SK-N-SH treated with all-trans-retinoic acid at 6 μM for 48 hours (cell line): ENCODE measurements around the gene PIK3R5.

ENCODE experiments used
- ATAC-seq: fragments of 200-7000 bp; cut with Tn5 transposase; 3 replicates; pipeline ENCODE4 v1.9.1; 2020; ENCODE audit warnings: mild to moderate bottlenecking, moderate library complexity
- BACH2 ChIP-seq: fragments of 250-450 bp; sonication (Bioruptor Pico); IDR thresholded peaks from 2 replicates; pipeline ENCODE4 v1.9.0; 2021; ENCODE audit warnings: mild to moderate bottlenecking, borderline replicate concordance
- CREB5 ChIP-seq: fragments of 250-450 bp; sonication (Bioruptor Pico); IDR thresholded peaks from 2 replicates; pipeline ENCODE4 v1.5.1; 2020; ENCODE audit warnings: low read depth, mild to moderate bottlenecking, moderate library complexity
- CSDC2 ChIP-seq: fragments of 250-450 bp; sonication (Bioruptor Pico); IDR thresholded peaks from 2 replicates; pipeline ENCODE4 v1.5.0; 2020; ENCODE audit warnings: mild to moderate bottlenecking, moderate library complexity
- ESRRG ChIP-seq: fragments of 250-450 bp; sonication (Bioruptor Pico); IDR thresholded peaks from 2 replicates; pipeline ENCODE4 v1.6.1; 2021; ENCODE audit warnings: mild to moderate bottlenecking
- GLIS3 ChIP-seq: fragments of 250-450 bp; sonication (Bioruptor Pico); IDR thresholded peaks from 2 replicates; pipeline ENCODE4 v1.5.0; 2020; ENCODE audit warnings: mild to moderate bottlenecking, moderate library complexity
- ISL1 ChIP-seq: fragments of 250-450 bp; sonication (Bioruptor Pico); IDR thresholded peaks from 2 replicates; pipeline ENCODE4 v2.1.2; 2022; ENCODE audit warnings: mild to moderate bottlenecking, moderate library complexity
- OSR1 ChIP-seq: fragments of 250-450 bp; sonication (Bioruptor Pico); IDR thresholded peaks from 2 replicates; pipeline ENCODE4 v1.8.0; 2022; ENCODE audit warnings: moderate library complexity, mild to moderate bottlenecking, inconsistent platforms
- POU6F1 ChIP-seq: fragments of 250-450 bp; sonication (Bioruptor Pico); IDR thresholded peaks from 2 replicates; pipeline ENCODE4 v1.8.0; 2021; ENCODE audit warnings: low read depth, mild to moderate bottlenecking, moderate library complexity, borderline replicate concordance
- PPARA ChIP-seq: fragments of 250-450 bp; sonication (Bioruptor Pico); IDR thresholded peaks from 2 replicates; pipeline ENCODE4 v1.5.0; 2020; ENCODE audit warnings: mild to moderate bottlenecking, borderline replicate concordance
- RARB ChIP-seq: fragments of 250-450 bp; sonication (Bioruptor Pico); IDR thresholded peaks from 2 replicates; pipeline ENCODE4 v1.8.0; 2021; ENCODE audit warnings: mild to moderate bottlenecking, moderate library complexity
- SNAI2 ChIP-seq: fragments of 250-450 bp; sonication (Bioruptor Pico); IDR thresholded peaks from 2 replicates; pipeline ENCODE4 v1.5.0; 2020; ENCODE audit warnings: mild to moderate bottlenecking, moderate library complexity
- TCF4 ChIP-seq: fragments of 250-450 bp; sonication (Bioruptor Pico); IDR thresholded peaks from 2 replicates; pipeline ENCODE4 v1.8.0; 2021; ENCODE audit warnings: mild to moderate bottlenecking, moderate library complexity, borderline replicate concordance
- TOX ChIP-seq: fragments of 250-450 bp; sonication (Bioruptor Pico); IDR thresholded peaks from 2 replicates; pipeline ENCODE4 v1.8.0; 2021; ENCODE audit warnings: mild to moderate bottlenecking, moderate library complexity, borderline replicate concordance
- ZC3H10 ChIP-seq: fragments of 250-450 bp; sonication (Bioruptor Pico); IDR thresholded peaks from 2 replicates; pipeline ENCODE4 v1.5.1; 2021; ENCODE audit warnings: mild to moderate bottlenecking, moderate library complexity
- ZFP3 ChIP-seq: fragments of 250-450 bp; sonication (Bioruptor Pico); IDR thresholded peaks from 2 replicates; pipeline ENCODE4 v1.5.0; 2020; ENCODE audit warnings: mild to moderate bottlenecking, moderate library complexity
- ZFP30 ChIP-seq: fragments of 450-650 bp; formaldehyde crosslinking; IDR thresholded peaks from 2 replicates; pipeline ENCODE4 v1.5.0; 2022; ENCODE audit warnings: mild to moderate bottlenecking, moderate library complexity
- ZNF565 ChIP-seq: fragments of 450-650 bp; formaldehyde crosslinking; conservative IDR thresholded peaks from 2 replicates; pipeline ENCODE4 v1.5.0; 2020; ENCODE audit warnings: low read depth, mild to moderate bottlenecking, moderate library complexity
- ZNF70 ChIP-seq: fragments of 450-650 bp; formaldehyde crosslinking; IDR thresholded peaks from 2 replicates; pipeline ENCODE4 v1.5.0; 2020; ENCODE audit warnings: mild to moderate bottlenecking, moderate library complexity
- ZNF8 ChIP-seq: fragments of 450-650 bp; formaldehyde crosslinking; IDR thresholded peaks from 2 replicates; pipeline ENCODE4 v1.5.0; 2020; ENCODE audit warnings: mild to moderate bottlenecking, moderate library complexity
- TF ChIP-seq, protein P1 (sequence below): fragments of 250-450 bp; sonication (Bioruptor Pico); IDR thresholded peaks from 2 replicates; pipeline ENCODE4 v1.8.0; 2020; ENCODE audit warnings: mild to moderate bottlenecking, moderate library complexity, borderline replicate concordance
- TF ChIP-seq, protein P2 (sequence below): fragments of 250-450 bp; sonication (Bioruptor Pico); IDR thresholded peaks from 2 replicates; pipeline ENCODE4 v1.5.1; 2021; ENCODE audit warnings: mild to moderate bottlenecking, moderate library complexity
- TF ChIP-seq, protein P3 (sequence below): fragments of 250-450 bp; sonication (Bioruptor Pico); IDR thresholded peaks from 2 replicates; pipeline ENCODE4 v1.5.0; 2020; ENCODE audit warnings: mild to moderate bottlenecking, moderate library complexity

Gene PIK3R5

DNA sequence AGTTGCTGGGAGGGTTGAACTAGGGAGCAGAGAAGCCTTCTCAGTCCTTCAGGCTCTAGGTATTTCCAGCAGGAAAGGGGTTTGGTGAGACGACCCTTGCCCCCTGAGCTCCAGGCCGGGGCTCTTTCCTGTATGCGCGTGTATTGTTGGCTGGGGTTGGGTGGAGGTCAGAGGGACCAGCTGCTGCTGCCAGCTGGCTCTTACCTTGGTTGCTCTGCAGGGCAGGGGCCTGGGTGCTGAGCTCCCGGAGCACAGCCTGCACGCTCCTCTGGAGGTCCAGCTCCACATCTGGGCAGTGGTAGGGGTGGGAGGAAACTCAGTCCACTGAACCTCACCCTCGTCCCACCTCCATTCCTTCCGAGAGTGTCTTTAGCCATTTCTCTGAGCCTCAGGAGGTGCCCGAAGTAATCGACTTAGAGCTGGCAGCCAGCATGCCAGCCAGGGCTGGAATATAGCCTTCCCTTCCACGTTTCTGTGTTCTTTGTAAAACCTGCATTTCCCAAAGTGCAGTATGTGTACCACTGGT lies 126.0 kb downstream of the PIK3R5 start:
- no peak for ATAC-seq
- no peak for TF ChIP-seq ZNF565 (CRISPR knock-in tag)
- no peak for TF ChIP-seq ZC3H10 (CRISPR knock-in tag)
- TF ChIP-seq ZFP30 (CRISPR knock-in tag), result no peak
- TF ChIP-seq, protein P1, sequence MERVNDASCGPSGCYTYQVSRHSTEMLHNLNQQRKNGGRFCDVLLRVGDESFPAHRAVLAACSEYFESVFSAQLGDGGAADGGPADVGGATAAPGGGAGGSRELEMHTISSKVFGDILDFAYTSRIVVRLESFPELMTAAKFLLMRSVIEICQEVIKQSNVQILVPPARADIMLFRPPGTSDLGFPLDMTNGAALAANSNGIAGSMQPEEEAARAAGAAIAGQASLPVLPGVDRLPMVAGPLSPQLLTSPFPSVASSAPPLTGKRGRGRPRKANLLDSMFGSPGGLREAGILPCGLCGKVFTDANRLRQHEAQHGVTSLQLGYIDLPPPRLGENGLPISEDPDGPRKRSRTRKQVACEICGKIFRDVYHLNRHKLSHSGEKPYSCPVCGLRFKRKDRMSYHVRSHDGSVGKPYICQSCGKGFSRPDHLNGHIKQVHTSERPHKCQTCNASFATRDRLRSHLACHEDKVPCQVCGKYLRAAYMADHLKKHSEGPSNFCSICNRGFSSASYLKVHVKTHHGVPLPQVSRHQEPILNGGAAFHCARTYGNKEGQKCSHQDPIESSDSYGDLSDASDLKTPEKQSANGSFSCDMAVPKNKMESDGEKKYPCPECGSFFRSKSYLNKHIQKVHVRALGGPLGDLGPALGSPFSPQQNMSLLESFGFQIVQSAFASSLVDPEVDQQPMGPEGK, result no peak
- TF ChIP-seq ESRRG, result no peak
- no peak for TF ChIP-seq OSR1 (CRISPR knock-in tag)
- TF ChIP-seq ISL1 (CRISPR knock-in tag), result no peak
- no peak for TF ChIP-seq ZNF8 (CRISPR knock-in tag)
- no peak for TF ChIP-seq ZFP3 (CRISPR knock-in tag)
- TF ChIP-seq TOX (CRISPR knock-in tag), result no peak
- TF ChIP-seq POU6F1 (CRISPR knock-in tag), result no peak
- TF ChIP-seq, protein P2, sequence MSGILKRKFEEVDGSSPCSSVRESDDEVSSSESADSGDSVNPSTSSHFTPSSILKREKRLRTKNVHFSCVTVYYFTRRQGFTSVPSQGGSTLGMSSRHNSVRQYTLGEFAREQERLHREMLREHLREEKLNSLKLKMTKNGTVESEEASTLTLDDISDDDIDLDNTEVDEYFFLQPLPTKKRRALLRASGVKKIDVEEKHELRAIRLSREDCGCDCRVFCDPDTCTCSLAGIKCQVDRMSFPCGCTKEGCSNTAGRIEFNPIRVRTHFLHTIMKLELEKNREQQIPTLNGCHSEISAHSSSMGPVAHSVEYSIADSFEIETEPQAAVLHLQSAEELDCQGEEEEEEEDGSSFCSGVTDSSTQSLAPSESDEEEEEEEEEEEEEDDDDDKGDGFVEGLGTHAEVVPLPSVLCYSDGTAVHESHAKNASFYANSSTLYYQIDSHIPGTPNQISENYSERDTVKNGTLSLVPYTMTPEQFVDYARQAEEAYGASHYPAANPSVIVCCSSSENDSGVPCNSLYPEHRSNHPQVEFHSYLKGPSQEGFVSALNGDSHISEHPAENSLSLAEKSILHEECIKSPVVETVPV (CRISPR knock-in tag), result no peak
- no peak for TF ChIP-seq CSDC2
- TF ChIP-seq ZNF70, result no peak
- no peak for TF ChIP-seq GLIS3 (CRISPR knock-in tag)
- TF ChIP-seq BACH2 (CRISPR knock-in tag), result no peak
- no peak for TF ChIP-seq PPARA (CRISPR knock-in tag)
- TF ChIP-seq RARB, result no peak
- TF ChIP-seq, all 23 proteins: peak for 0

GRCh38 chr17:8838551-8839095 lies 126.9 kb downstream of the PIK3R5 start:
- TF ChIP-seq ZNF70 (no peak), CREB5 (no peak), ZFP3 (CRISPR knock-in tag) (no peak), TCF4 (CRISPR knock-in tag) (no peak), SNAI2 (CRISPR knock-in tag) (no peak), ZNF8 (CRISPR knock-in tag) (no peak), TOX (CRISPR knock-in tag) (no peak)
- TF ChIP-seq, all 23 proteins: peak for 0
- no peak for ATAC-seq

DNA sequence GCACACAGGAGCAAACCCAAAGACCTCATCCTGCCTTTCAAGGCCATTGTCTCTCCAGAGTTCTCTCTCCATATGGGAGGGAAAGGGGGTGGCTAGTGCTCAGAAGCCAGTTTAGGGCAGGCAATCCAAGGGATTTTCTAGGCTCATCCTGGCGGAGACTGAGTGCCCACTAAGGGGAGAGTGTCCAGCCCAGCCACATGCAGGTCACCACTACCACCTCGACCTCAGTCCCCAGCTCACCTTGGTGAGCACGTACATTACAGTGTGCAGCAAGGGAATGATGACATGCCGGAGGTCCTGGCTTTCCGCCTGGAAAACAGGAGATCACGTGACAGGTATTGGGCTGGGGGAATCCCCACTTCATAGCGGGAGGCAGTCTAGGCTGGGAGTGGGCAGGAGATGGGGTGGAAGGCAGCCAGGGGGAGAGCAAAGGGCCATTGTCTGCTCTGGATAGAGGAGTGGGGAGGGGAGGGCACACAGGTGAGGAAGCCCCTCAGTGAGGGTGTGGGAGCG lies 127.9 kb downstream of the PIK3R5 start:
- no peak; the same call in 2 of the 3 replicates for ATAC-seq
- TF ChIP-seq ZFP3 (CRISPR knock-in tag) (no peak), OSR1 (CRISPR knock-in tag) (no peak), RARB (no peak), ESRRG (no peak), BACH2 (CRISPR knock-in tag) (no peak), ZC3H10 (CRISPR knock-in tag) (no peak), CREB5 (no peak), PPARA (CRISPR knock-in tag) (no peak), POU6F1 (CRISPR knock-in tag) (no peak)
- TF ChIP-seq, protein P2 (CRISPR knock-in tag), result no peak
- TF ChIP-seq, protein P3, sequence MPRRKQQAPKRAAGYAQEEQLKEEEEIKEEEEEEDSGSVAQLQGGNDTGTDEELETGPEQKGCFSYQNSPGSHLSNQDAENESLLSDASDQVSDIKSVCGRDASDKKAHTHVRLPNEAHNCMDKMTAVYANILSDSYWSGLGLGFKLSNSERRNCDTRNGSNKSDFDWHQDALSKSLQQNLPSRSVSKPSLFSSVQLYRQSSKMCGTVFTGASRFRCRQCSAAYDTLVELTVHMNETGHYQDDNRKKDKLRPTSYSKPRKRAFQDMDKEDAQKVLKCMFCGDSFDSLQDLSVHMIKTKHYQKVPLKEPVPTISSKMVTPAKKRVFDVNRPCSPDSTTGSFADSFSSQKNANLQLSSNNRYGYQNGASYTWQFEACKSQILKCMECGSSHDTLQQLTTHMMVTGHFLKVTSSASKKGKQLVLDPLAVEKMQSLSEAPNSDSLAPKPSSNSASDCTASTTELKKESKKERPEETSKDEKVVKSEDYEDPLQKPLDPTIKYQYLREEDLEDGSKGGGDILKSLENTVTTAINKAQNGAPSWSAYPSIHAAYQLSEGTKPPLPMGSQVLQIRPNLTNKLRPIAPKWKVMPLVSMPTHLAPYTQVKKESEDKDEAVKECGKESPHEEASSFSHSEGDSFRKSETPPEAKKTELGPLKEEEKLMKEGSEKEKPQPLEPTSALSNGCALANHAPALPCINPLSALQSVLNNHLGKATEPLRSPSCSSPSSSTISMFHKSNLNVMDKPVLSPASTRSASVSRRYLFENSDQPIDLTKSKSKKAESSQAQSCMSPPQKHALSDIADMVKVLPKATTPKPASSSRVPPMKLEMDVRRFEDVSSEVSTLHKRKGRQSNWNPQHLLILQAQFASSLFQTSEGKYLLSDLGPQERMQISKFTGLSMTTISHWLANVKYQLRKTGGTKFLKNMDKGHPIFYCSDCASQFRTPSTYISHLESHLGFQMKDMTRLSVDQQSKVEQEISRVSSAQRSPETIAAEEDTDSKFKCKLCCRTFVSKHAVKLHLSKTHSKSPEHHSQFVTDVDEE (CRISPR knock-in tag), result no peak
